GM21825 (cell line): ENCODE data around the gene PPP4R1.
"Not testable (repeated sequence)": the region's sequence is repeated elsewhere in the genome, so short reads cannot be mapped to it uniquely, and the experiment has no call there.

Experiments used
- ATAC-seq: cut with Tn5 transposase; IDR thresholded peaks from one replicate; pipeline ENCODE4 v1.9.1; 2021; ENCODE audit warnings: mild to moderate bottlenecking, moderate library complexity; ENCODE audit not compliant: unreplicated experiment

Gene PPP4R1

DNA sequence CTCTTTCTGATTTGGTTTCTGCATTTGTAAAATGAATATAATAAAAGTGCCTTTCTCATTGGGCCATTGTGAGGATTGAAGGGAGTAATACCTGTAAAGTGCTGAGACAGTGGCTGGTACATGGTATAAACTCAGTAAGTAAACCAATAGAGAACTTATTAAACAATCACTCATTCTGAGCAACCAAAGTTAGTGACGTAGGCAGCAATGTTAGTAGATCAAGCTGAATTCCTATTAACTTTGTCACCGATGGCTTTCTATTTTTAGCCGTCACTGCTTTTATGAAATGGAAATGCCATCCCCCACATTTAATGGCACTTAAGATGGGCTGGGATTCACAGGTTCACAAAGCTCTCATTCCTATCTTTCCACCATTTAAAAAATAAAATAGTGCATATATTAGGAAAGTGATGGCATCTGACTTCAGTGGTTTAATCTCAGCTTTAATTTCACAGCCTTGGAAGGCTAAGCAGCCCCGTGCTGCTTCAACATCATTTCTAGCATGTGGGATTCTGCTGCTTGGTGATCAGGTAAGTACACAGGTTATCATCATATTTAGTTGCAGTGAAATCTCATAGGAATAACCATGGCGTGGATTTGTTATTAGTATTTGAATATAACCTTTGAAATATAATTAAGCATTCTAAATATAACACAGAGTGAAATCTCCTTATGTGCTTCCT, 17.6 kb upstream of the PPP4R1 start:
- no peak for ATAC-seq

GRCh38 chr18:9630444-9630843, 16.1 kb upstream of the PPP4R1 start:
- no peak for ATAC-seq

GRCh38 chr18:9629709-9630108, 15.3 kb upstream of the PPP4R1 start:
- no peak for ATAC-seq

DNA sequence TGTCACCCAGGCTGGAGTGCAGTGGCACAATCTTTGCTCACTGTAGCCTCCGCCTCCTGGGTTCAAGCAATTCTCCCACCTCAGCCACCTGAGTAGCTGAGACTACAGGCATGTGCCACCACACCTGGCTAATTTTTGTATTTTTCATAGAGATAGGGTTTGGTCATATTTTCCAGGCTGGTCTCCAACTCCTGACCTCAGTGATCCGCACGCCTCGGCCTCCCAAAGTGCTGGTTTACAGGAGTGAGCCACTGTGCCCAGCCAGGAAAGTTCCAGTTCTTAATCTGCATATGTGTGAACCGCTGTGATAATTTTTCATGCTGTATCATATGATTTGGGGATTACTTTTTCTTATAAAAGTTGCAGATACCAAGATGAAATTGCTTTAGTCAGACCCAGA, 14.6 kb upstream of the PPP4R1 start:
- ATAC-seq: no peak

DNA sequence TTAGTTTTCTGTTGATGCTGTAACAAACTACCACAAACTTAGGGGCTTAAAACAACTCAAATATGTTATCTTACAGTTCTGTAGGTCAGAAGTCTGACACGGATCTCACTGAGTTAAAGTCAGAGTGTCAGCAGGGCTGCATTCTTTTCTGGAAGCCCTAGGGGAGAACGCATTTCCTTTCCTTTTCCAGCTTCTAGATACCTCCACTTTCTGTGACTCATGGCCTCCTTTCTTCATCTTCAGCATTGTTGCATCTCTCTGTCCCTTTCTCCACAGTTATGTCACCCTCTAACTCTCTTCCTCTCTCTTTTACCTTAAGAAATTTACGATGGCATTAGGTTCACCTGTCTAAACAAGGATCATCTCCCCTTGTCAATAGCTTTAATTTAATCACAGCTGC, 13.3 kb upstream of the PPP4R1 start:
- no peak for ATAC-seq

- no peak for ATAC-seq
These were observed 5.6 kb upstream of the PPP4R1 start for GRCh38 chr18:9619990-9620389.

DNA sequence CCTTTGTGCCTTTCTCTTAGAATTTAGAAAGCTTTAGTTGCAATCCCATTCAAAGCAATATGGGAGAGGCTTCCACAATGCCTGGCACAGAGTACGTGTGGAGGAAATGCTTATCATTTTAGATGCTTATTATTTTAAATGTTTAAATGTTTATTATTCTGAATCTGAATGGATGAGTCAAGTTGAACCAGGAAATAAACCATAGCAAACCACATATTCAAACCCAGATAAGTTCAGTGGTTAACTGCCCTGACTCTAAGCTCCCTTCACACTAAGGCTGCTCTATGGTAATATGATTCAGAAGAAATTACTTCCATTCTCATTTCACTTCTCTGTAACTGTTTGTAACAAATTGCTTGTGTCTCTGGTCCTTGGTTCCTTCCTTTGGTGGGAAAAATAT, 5.2 kb upstream of the PPP4R1 start:
- no peak for ATAC-seq

GRCh38 chr18:9619056-9619455, 4.7 kb upstream of the PPP4R1 start:
- no peak for ATAC-seq

- ATAC-seq: no peak
These were observed 2.7 kb upstream of the PPP4R1 start for GRCh38 chr18:9617006-9617542.

DNA sequence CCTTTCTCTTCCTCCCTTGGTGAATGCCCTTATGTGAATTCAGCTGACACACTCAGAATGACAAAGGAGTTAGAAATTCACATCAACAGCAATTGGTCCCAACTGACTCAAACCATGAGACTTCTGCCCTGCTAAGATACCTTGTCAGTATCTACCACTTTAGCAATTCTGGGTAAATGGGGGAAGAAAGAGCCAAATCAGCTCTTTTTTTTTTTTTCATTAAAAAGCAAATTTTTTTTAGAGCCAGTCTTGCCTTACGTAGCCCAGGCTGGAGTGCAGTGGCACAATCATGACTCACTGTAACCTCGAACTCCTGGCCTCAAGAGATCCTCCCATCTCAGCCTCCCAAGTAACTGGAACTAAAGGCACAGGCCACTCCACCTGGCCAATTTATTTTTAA, 1.7 kb upstream of the PPP4R1 start:
- no peak for ATAC-seq

- ATAC-seq: no peak
These were observed 980 bp upstream of the PPP4R1 start for GRCh38 chr18:9615280-9615797.

GRCh38 chr18:9613550-9614400, 584 bp downstream of the PPP4R1 start:
- ATAC-seq: peak; percentile 34

GRCh38 chr18:9612977-9613376, 1.4 kb downstream of the PPP4R1 start:
- ATAC-seq: no peak

DNA sequence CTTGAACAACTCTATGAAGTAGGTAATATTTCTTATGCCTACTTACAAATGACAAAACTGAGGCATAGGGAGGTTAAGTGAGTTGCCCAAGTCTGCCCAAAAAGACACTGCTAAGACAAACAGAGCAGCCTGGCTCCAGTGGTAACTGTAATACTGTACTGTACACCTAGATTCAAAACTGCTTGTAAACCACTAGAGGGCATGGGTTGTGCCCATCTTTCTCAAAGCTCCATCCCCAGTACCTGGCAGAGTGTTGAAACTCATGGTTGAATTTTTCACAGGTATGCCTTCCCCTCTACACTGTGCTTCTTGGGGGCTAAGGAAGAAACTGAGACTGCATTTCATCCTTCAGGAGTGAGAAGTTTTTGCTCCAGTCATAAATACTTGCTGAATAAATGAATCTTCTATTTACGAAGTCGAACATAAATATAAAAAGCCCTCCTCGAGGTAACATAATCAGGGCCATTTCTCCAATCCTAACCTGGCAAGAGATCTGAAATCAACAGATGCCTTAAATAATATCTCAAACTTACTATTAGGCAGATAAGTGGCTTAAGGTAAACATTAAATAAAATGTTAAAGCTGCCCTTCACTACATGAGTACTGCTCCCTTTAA, 2.0 kb downstream of the PPP4R1 start:
- ATAC-seq: no peak

GRCh38 chr18:9609190-9609589, 5.2 kb downstream of the PPP4R1 start:
- ATAC-seq: no peak

- ATAC-seq: no peak
These were observed 5.6 kb downstream of the PPP4R1 start for GRCh38 chr18:9608728-9609127.

- ATAC-seq: no peak
These were observed 6.1 kb downstream of the PPP4R1 start for GRCh38 chr18:9608298-9608697.

DNA sequence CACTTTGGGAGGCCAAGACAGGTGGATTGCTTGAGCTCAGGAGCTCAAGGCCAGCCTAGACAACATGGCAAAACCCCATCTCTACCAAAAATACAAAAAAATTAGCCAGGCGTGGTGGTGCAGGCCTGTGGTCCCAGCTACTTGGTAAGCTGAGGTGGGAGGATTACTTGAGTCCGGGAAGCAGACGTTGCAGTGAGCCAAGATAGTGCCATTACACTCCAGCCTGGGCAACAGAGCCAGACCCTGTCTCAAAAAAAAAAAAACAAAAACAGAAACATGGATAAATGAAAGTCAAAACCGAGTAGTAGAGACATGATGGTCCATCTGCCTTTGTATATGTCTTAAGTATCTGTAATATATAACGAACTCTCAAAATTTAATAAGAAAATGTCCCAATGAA, 7.2 kb downstream of the PPP4R1 start:
- not testable (repeated sequence) for ATAC-seq

DNA sequence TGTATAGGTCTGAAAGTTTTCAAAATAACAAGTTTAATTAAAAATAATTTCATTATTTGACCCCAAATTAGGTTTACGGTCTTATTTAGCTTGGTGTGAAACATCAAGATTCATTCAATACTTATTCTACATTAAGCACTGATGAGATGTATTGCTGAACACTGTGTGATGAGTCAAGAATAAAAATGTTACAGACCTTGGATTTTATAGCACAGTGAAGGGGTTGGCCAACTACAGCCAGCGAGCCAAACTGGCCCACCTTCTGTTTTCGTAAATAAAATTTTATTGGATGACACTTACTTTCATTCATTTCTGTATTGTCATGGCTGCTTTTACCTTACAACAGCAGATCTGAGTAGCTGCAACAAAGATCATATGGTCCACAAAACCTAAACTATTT, 8.3 kb downstream of the PPP4R1 start:
- no peak for ATAC-seq

DNA sequence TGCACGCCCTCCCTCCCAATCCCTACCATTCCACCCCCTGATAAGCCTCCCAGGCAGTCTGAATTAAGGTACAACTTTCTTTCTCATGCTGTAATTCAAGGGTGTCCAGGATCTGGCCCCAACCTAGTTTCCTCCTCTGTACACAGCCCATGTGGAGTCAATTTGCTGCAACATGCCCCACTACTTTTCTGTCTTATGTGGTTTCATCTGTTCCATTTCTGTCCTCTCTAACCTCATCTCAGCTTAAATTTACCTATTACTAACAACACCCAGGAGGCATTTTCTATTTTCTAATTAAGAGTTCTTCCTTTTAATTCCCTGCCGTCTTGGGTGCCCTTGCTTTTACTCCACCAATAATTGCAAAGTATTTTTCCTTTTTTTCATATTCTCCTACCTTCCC, 10.0 kb downstream of the PPP4R1 start:
- ATAC-seq: no peak

- no peak for ATAC-seq
These were observed 15.0 kb downstream of the PPP4R1 start for GRCh38 chr18:9599328-9599727.
